Heart left ventricle (tissue), 13 donors: ENCODE results near the gene MAP2K5.

Experiments
- POLR2A ChIP-seq, 2 donors: fragments of 450-650 bp; IDR thresholded peaks; one replicate each; pipeline ENCODE4 v1.6.1; 2017; ENCODE audit warnings: antibody characterized with exemption in 2 of 2, mild to moderate bottlenecking in 2 of 2, moderate library complexity in 2 of 2
- TF ChIP-seq, protein P1 (sequence below), 12 donors: fragments of 200-600 bp; sonication (generic) in 4 of 12; IDR thresholded peaks; one replicate each; pipeline versions ENCODE4 v1.5.0 to v1.8.0; 2018 to 2022; ENCODE audit warnings: antibody characterized with exemption in 12 of 12, mild to moderate bottlenecking in 5 of 12
- donor health status: ischemic (EF 13 %, LVEDD 7.1; RV severe dilation, severe dysfunction).
- donor health status: DM: no; HTN: yes; CAD: no.
- donor health status: DM: no; HTN: no; CAD: no.
- donor health status: ischemic (EF 25% LVEDD 6.9; RV normal size, moderate dysfunction).
- donor health status: ischemic (EF 25% LVEDD 5.7; RV mildly dilated, moderate dysfunction).
- donor health status: ischemic (EF 35%, LVEDD 5.7; RV mildly dilated, moderate dysfunction).
- donor health status: nonischemic (EF 11% LVEDD 7.7; RV severe dilation, severe dysfunction).
- donor health status: DM: yes; HTN: yes; CAD: no.
- donor health status: PGD.
- donor health status: ischemic (EF 29% LVEDD 5.4; RV normal size, mild dysfunction).
- donor health status: nonischemic (EF 23%, LVEDD 6.1; RV moderate dilation, normal function).

DNA sequence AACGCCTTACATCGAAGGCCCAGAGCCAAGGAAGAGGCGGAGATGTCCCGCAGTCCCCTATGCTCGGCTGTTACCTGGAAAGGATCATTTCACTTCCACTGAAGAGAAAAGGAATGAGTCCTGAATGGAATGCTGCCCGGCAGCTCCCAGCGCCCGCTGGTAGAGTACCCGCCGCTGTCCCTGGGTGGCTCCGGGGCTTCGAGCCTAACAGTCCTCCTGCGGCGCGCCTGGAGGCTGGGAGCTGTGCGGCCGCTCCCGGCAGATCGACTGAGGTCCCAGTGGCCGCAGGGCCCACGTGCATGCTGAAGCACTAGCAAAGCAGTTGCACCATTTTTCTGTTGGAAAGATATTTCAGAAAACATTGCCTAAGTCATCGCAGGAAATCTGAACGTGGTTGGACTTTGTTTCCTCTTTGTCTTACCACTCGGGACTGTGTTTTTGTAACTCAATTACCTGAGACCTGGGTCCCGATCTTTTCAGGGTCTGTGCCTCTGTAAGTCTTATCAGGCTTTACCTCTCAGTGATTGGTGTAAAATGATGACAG lies 296.4 kb downstream of the MAP2K5 start:
- TF ChIP-seq, protein P1, sequence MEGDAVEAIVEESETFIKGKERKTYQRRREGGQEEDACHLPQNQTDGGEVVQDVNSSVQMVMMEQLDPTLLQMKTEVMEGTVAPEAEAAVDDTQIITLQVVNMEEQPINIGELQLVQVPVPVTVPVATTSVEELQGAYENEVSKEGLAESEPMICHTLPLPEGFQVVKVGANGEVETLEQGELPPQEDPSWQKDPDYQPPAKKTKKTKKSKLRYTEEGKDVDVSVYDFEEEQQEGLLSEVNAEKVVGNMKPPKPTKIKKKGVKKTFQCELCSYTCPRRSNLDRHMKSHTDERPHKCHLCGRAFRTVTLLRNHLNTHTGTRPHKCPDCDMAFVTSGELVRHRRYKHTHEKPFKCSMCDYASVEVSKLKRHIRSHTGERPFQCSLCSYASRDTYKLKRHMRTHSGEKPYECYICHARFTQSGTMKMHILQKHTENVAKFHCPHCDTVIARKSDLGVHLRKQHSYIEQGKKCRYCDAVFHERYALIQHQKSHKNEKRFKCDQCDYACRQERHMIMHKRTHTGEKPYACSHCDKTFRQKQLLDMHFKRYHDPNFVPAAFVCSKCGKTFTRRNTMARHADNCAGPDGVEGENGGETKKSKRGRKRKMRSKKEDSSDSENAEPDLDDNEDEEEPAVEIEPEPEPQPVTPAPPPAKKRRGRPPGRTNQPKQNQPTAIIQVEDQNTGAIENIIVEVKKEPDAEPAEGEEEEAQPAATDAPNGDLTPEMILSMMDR (IDR thresholded peaks at IDR 0.05), result no peak
- TF ChIP-seq POLR2A (IDR thresholded peaks at IDR 0.05), result no peak
